Gastroesophageal sphincter (tissue), 3 donors: Measurements from ENCODE around the gene EHMT1.

Experiments
- CTCF ChIP-seq, 4 experiments: fragments of 200-600 bp in 2 of 4; fragments of 450-650 bp in 2 of 4; sonication (generic) in 1 of 4; IDR thresholded peaks; one replicate each; pipeline ENCODE4 v1.5.1; 2017 to 2019; ENCODE audit warnings: antibody characterized with exemption in 4 of 4, mild to moderate bottlenecking in 2 of 4, moderate library complexity in 2 of 4
- POLR2A ChIP-seq, 2 donors: fragments of 450-650 bp; IDR thresholded peaks; one replicate each; pipeline ENCODE4 v1.6.1; 2017; ENCODE audit warnings: antibody characterized with exemption in 2 of 2, mild to moderate bottlenecking in 2 of 2, moderate library complexity in 1 of 2
- POLR2AphosphoS5 ChIP-seq: sonication (generic); formaldehyde crosslinking; IDR thresholded peaks from one replicate; pipeline ENCODE4 v1.6.1; 2017; ENCODE audit warnings: antibody characterized with exemption

GRCh38 chr9:137818286-137818685 lies 199.5 kb downstream of the EHMT1 start:
- no peak for TF ChIP-seq CTCF (IDR thresholded peaks at IDR 0.05)
- no peak for TF ChIP-seq POLR2A (IDR thresholded peaks at IDR 0.05)
- no peak for TF ChIP-seq POLR2AphosphoS5
